Renal cortex interstitium (tissue), 11 donors: ENCODE results near the gene SH3BP2. TPM values are rescaled to one million over a fixed set of nuclear protein-coding genes. Genes with fewer than 3 reads are reported as not detected.

Experiments
- DNase-seq, 11 donors: peaks; one replicate each; pipeline ENCODE4 v3.0.0-alpha.2; 2013; ENCODE audit warnings: low read depth in 9 of 11, low spot score in 4 of 11; ENCODE audit errors: extremely low read depth in 1 of 11
- polyA plus RNA-seq, 3 donors: library from polyadenylated mRNA; unstranded; fragments of 120-200 nt; gene quantifications; one replicate each; pipeline ENCODE4 v1.2.1, GENCODE V29; 2013; ENCODE audit not compliant: insufficient read length in 3 of 3

SH3BP2 gene
- polyA plus RNA-seq, 3 donors, result 23.9 to 46.5 (median 35.8) TPM

GRCh38 chr4:2824836-2825381 is 32.0 kb downstream of the SH3BP2 start:
- DNase-seq, result no peak

GRCh38 chr4:2825740-2826139 is 32.9 kb downstream of the SH3BP2 start:
- DNase-seq, result no peak

GRCh38 chr4:2827071-2827873 is 34.4 kb downstream of the SH3BP2 start:
- DNase-seq, result no peak

DNA sequence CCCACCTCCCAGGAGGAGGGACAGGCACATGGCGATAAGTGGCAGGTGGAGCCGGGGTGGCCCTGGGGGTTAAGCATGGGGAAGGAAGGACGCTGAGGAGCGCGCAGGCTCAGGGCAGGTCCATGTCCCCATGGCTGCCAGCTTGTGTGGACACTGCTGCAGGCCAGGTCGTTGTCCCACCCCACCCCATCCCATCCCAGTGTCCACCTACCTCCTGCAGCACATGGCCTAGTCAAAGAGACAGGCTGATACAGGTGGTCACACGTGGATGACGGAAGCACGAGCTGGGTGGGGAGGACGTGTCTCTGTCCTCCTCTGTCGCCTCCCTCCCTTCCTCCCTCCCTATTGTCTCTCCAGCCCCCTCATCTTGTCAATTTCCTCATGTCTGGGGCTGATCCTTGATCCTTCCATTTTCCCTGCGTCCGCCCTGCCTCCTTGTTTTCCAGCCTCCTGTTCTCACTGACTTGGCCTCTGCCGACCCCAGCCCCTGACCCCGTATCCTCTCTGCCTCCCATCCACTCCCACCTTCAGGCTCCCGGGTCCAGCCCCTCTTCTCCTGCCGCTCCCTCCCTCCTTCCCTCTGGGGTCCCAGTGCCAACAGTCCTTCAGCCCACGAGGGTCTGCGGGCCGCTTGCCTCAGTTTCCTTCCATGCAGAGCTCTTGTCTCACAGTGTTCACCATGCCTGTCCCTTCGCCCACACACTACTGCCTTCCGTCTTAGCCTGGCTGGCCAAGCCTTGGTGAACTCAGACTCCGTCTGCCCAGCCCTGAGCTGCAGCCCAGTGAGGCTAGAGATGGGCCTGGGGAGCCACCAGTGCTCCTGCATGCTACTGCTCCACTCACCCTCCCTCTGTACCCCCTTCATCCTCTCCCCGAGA is 35.2 kb downstream of the SH3BP2 start:
- DNase-seq, result no peak

DNA sequence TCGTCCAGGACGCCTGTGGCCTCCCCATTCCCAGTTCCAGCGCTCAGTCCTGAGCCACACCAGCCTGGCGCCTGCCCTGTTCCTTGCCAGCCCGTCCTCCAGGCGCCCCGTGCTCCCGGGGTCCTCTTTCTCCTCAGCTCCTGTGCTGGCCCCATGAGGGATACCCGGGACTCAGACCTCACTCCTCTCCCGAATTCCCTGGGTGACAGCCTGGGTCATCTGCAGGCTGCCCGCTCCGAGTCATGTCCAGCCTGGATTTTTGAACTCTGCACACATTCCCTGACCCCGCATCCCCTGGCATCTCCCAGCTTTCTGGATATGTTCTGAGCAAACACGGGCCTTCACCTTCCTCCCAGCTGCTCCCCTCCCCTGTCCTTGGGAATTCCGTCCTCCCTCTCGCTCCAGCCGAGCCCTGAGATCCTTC is 35.9 kb downstream of the SH3BP2 start:
- no peak for DNase-seq

DNA sequence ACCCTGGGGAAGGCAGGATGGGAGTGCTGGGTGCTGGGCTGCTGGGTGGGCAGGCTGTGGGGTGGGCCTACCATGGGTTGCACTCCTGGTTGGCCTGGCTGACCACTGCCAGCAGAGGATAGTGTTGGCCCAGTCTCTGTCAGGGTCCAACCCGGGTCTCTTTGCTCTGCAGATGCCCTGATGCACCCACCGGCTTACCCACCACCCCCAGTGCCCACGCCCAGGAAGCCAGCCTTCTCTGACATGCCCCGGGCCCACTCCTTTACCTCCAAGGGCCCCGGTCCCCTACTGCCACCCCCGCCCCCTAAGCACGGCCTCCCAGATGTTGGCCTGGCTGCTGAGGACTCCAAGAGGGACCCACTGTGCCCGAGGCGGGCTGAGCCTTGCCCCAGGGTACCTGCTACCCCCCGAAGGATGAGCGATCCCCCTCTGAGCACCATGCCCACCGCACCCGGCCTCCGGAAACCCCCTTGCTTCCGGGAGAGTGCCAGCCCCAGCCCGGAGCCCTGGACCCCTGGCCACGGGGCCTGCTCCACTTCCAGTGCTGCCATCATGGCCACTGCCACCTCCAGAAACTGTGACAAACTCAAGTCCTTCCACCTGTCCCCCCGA is 36.5 kb downstream of the SH3BP2 start:
- DNase-seq, result no peak

- DNase-seq, result no peak
Measured at GRCh38 chr4:2829933-2830451, 37.1 kb downstream of the SH3BP2 start.

GRCh38 chr4:2830632-2831610 is 38.0 kb downstream of the SH3BP2 start:
- DNase-seq, result no peak

GRCh38 chr4:2831611-2832308 is 38.9 kb downstream of the SH3BP2 start:
- DNase-seq, result no peak

DNA sequence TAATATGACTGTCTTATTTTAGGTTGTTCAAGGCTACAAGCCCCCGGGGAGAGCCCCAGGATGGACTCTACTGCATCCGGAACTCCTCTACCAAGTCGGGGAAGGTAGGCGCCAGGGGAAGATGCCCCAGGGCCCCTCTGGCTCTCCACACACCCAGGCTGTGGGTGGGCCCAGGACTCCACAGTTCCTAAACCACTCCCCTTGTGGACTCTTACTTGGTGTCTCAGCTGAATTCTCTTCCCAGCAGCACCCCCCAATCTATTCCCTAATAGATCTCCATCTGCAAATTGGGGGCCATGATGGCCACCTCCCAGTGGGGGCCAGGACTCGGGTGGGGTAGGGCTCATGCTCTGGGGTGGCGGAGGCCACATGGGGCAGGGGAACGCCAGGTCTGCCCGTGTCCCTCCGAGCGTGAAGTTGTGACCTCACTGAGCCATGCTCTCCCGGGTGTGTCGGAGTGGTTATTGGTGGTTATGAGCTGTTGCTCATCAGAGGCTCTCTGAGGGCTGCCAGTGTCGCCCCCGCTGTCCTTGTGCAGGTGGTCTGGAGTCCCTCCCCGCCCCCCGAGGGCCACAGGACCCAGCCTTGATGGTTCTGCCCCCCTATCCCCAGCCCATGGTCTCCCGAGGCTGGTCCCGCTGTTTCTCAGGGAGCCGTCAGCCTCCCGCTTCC is 39.6 kb downstream of the SH3BP2 start:
- DNase-seq, result no peak

GRCh38 chr4:2832981-2833670 is 40.2 kb downstream of the SH3BP2 start:
- DNase-seq, result no peak

GRCh38 chr4:2833671-2834000 is 40.8 kb downstream of the SH3BP2 start:
- no peak for DNase-seq

GRCh38 chr4:2834001-2834921 is 41.4 kb downstream of the SH3BP2 start:
- DNase-seq, result no peak

GRCh38 chr4:2835978-2836377 is 43.1 kb downstream of the SH3BP2 start:
- DNase-seq, result no peak

- DNase-seq, result no peak
Measured at GRCh38 chr4:2836391-2836859, 43.5 kb downstream of the SH3BP2 start.
